Colonic mucosa (tissue), 4 donors: Measurements from ENCODE around the gene MMP20. TPM values are rescaled to one million over a fixed set of nuclear protein-coding genes. Genes with fewer than 3 reads are reported as not detected.

ENCODE experiments used
- DNase-seq: peaks from one replicate; pipeline ENCODE4 v3.0.0-alpha.2; 2020
- H3K27ac ChIP-seq: fragments of 200-600 bp; one replicate; pipeline ENCODE4 v1.8.0; 2021
- H3K27me3 ChIP-seq: fragments of 200-600 bp; one replicate; pipeline ENCODE4 v1.8.0; 2021
- H3K36me3 ChIP-seq: fragments of 200-600 bp; one replicate; pipeline ENCODE4 v1.8.0; 2021
- H3K4me1 ChIP-seq: fragments of 200-600 bp; one replicate; pipeline ENCODE4 v1.8.0; 2021; ENCODE audit warnings: mild to moderate bottlenecking
- H3K4me3 ChIP-seq: fragments of 200-600 bp; one replicate; pipeline ENCODE4 v1.8.0; 2021
- H3K9ac ChIP-seq, 2 donors: one replicate each; pipeline ENCODE4 v1.7.0; 2013; ENCODE audit warnings: control low read depth in 2 of 2, low read depth in 2 of 2, low read length in 2 of 2
- H3K9me3 ChIP-seq: fragments of 200-600 bp; one replicate; pipeline ENCODE4 v1.8.0; 2021
- CTCF ChIP-seq: fragments of 200-600 bp; IDR thresholded peaks from one replicate; pipeline ENCODE4 v1.8.0; 2022; ENCODE audit warnings: antibody characterized with exemption, mild to moderate bottlenecking
- intact Hi-C: fragments of 100-400 bp; cut with DNase I; formaldehyde crosslinking; loops from one replicate; pipeline ENCODE4 v1.14.1; 2022
- total RNA-seq, 2 donors: library from RNA; stranded (reverse); fragmentation: NEBNext Ultra II Directional in 1 of 2; extraction: Animal tissue kit (Norgen Biotek cat#: 25700) in 1 of 2; gene quantifications; one replicate each; pipeline ENCODE4 v1.2.1, GENCODE V29; 2021
- donor health status: healthy.
- donor health status: DM: no; HTN: no; CAD: no.
- donor health status: DM: no; HTN: no; CAD: no.

MMP20 gene
- total RNA-seq, 2 donors from 2014 or later: not detected

- H3K4me3 ChIP-seq: no peak overlapping the region
- intact Hi-C loops: loop anchor here (10.0 kb wide), 3 partner anchors 66 to 316 kb away; partner anchors contain the start of gene BIRC2
- no peaks in the 10 kb centered on the region for H3K27me3 ChIP-seq
- no peak for DNase-seq
- no peak overlapping the region for H3K9ac ChIP-seq
- H3K9me3 ChIP-seq: no peaks in the 10 kb centered on the region
- H3K36me3 ChIP-seq: no peaks in the 10 kb centered on the region
- no peak for TF ChIP-seq CTCF
- no peaks in the 10 kb centered on the region for H3K4me1 ChIP-seq
- no peak overlapping the region for H3K27ac ChIP-seq
Observed at GRCh38 chr11:102661040-102661439, 35.9 kb upstream of the MMP20 start.

DNA sequence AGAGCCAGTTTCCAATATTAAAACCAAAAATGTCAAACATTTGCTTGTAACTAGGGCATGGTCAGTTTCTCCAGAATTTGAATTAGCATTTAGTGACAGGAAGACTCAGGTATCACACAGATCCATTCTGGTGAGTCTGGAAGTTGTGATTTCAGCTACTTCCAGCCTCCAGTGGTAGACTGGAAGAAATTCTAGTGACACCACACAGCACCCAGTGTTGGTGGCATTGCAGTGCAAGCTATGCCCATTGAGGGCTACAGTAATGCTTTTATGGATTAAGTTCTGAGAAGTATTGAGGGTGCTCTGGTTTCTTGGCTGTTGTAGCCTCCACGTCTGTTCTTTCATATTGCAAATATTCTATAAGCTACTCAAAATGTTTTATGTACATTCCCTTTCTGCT, 31.4 kb upstream of the MMP20 start:
- Histone ChIP-seq H3K4me1 (no peaks in the 10 kb centered on the region), H3K27me3 (no peaks in the 10 kb centered on the region), H3K36me3 (no peaks in the 10 kb centered on the region), H3K9ac (no peak overlapping the region), H3K9me3 (no peaks in the 10 kb centered on the region), H3K4me3 (no peak overlapping the region), H3K27ac (no peak overlapping the region)
- intact Hi-C loops: no loop called here
- no peak for TF ChIP-seq CTCF
- DNase-seq: no peak

GRCh38 chr11:102655547-102655946, 30.4 kb upstream of the MMP20 start:
- Histone ChIP-seq H3K27me3 (no peaks in the 10 kb centered on the region), H3K4me3 (no peak overlapping the region), H3K9ac (no peak overlapping the region), H3K4me1 (no peaks in the 10 kb centered on the region), H3K9me3 (no peaks in the 10 kb centered on the region), H3K36me3 (no peaks in the 10 kb centered on the region), H3K27ac (no peak overlapping the region)
- no peak for TF ChIP-seq CTCF
- DNase-seq: no peak
- intact Hi-C loops: no loop called here

DNA sequence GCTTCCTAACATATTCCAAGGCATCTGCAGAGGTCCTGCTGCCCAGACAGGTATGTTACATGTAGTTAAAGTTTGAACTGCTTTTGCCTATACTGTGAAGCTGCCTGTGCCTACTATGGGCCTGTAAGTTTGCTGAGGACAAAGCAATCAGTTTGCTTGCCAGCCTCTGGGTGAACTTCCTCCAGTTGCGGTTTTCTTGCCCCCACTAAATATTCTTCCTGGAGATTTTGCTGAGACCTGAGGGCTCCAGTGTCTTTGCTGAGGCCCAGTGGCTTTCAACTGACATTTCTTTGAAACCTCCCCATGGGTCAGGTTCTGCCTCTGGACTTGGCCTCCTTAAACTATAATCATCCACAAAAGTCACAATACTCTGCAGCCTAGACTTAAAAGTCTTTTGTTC, 29.6 kb upstream of the MMP20 start:
- TF ChIP-seq CTCF: no peak

DNA sequence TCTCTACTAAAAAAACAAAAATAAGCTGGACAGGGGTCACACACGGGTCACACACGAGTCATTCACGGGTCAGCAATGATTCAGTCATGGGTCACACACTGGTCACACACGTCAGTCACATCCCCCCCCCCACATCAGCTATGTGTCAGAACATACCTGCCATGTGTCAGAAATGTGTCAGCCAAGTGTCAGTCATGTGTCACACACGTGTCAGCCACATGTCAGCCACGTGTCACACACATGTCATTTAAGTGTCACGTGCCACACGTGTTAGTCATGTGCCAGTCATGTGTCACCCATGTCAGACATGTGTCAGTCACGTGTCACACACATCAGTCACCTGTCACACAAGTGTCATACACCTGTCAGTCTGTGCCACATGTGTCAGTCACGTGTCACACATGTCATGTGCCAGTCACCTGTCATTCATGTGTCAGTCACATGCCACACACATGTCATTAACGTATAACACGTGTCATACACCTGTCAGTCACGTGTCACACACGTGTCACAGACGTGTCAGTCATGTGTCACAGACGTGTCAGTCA, 28.7 kb upstream of the MMP20 start:
- Histone ChIP-seq H3K27me3 (no peaks in the 10 kb centered on the region), H3K27ac (no peak overlapping the region), H3K4me1 (no peaks in the 10 kb centered on the region), H3K36me3 (no peaks in the 10 kb centered on the region), H3K4me3 (no peak overlapping the region), H3K9ac (no peak overlapping the region), H3K9me3 (no peaks in the 10 kb centered on the region)
- no peak for DNase-seq
- no peak for TF ChIP-seq CTCF
- intact Hi-C loops: no loop called here

More for the DNA sequence above, 29.6 kb upstream of the MMP20 start:
- Histone ChIP-seq H3K9me3 (no peaks in the 10 kb centered on the region), H3K27ac (no peak overlapping the region), H3K4me1 (no peaks in the 10 kb centered on the region), H3K9ac (no peak overlapping the region), H3K4me3 (no peak overlapping the region), H3K27me3 (no peaks in the 10 kb centered on the region), H3K36me3 (no peaks in the 10 kb centered on the region)
- intact Hi-C loops: no loop called here
- no peak for DNase-seq
